Hippocampal formation (tissue), 2 donors: ENCODE measurements around the gene ANKRD63.

Source experiments
- DNase-seq, 2 donors: peaks; one replicate each; lab custom pipeline; 2025; lab: John Stamatoyannopoulos, UW

The ANKRD63 gene

DNA sequence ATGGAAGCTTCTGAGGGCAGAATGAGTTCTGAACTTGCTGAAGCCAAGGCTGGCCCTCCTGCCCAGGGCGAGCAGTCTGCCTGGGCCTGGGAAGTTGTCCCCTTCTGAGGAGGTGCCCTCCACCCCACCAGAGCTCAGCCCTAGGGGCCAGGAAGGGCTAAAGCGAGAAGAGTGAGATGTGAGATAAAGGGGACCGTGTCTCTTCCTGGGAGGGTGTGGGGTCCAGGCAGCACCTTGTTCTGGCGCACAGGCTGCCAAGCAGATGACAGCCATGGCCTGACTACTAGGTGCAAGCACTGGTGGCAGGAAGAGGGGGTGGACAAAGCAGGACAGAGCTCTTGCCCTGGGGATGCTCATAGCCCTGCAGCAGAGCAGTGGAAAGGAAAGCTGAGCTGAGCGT is 40.3 kb downstream of the ANKRD63 start:
- no peak for DNase-seq

DNA sequence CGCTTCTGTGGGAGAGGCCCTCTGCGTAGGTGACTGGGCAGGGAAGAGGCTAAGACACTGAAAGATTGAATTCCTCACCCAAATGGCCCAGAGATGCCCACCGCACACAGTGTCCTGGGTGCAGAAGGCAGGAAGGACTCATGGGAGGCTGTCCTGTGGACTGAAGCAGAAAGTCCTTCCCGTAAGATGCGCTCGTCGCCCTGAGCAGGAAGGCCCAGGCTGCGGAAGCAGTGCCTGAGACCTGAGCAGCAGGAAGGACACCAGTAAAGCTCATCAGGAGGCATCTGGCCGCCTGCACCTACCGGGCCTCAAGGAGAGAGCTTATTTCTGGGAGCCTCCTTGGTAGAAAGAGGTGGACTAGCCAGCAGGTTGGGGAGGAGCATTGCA is 40.7 kb downstream of the ANKRD63 start:
- no peak for DNase-seq

DNA sequence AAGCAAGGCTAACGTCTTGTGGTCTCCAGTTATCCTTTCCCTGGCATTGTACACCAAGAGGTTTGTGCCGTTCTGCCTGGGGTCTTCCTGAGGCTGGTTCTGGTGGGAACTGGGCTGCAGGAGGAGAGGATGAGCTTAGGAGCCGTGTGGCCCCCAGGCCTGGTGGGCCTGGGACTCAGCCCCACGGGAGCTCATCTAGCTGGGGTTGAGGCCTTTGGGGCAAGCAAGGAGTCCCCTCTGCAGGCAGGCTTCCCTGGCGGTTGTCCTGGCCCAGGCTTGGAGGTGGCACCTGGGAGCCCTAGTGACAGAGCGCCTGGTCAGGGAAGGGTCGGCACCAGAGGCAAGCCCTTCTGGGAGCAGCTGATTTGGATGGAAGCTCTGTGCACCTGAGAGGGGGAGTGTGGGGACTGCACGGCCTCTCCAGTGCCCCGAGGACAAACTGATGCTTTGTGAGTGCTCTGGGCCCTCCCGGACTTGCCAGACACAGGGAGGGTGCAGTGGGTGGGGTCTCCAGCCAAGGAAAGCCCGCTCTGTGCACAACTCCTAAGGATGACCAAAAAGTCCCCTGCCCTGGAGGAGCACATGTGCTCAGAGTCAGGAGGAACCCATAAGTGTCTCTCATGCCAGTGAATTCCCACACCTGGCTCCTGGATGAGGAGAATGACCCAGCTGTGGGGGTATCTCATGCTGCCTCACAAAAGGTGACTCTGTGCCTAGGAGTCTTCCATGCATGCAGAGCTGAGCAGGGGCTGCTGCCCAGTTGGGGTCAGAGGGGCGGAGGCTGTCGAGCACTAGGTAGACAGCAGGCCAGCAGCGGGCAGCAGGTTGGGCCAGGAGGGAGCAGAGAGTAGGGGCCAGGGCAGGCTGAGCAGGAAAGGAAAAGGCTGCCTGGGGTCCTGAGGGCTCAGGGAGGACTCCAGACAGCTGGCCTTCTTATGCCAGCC is 41.3 kb downstream of the ANKRD63 start:
- DNase-seq: no peak

DNA sequence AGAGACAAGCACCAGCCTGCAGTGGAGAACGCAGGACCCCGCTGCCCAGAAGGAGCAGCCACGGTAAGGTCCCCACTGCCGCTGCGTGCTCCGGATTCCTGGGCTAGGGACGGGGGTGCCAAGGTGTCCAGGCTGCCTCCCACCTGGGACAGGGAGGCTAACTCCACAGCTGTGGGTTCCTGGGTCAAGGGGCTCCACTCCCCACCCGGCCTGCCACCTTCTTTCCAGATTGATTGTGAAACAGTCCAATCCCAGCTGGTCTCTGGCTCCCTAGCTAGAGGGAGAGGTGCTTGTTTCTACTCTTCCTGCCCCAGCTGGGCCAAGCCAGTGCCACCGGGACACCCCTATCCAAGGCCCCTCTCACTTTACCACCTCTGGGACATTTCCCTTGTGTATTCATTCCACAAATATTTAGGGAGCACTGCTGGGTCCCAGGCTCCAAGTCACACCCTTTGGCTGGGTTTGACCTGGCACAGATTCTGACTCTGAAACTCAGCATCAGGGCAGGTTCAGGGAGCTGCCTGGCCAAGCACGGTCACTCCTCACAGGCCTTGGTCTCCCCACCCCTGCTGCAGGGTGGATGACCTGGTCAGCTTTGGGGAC is 42.1 kb downstream of the ANKRD63 start:
- no peak for DNase-seq

DNA sequence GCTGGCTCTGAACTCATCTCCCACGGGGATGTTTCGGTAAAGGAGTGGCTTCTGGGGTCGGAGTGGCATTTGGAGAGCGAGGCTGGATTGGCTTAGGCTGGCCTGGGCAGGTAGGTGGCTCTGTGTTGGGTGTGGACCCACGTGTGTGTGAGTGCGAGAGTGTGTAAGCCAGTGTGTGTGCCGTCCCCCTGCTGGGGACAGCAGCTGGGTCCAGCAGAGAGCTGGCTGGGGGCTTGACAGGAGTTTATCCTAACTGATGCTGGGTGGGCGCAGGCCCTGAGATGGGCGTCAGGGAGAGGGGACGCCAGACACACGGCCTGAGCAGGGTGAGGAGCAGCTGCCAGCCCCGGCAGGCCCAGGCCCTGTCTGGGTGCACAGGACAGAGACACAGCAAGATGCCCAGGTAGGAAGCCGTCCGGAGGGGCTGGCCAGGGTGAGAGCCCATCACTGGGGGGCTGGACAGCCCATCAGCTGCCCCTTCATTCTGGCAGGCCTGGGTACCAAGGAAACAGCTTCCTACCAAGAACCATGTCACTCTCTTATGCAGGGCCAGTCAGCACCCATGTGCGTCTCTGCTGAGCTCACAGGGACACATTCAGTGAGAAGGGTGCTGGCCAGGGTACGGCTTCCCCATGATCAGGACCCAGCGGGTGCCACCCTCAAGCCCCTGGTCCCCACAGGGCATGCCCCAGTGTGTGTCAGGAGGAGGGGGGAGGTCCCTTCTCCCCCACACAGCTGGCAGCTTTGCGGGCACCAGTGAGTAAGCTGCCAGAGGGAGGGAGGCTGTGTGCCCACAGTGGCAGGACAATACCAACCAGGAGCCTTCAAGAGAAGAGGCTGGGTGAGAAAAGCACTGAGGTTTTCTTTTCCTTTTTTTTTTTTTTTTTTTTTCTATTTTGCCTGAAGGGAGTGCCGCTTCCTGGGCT is 42.9 kb downstream of the ANKRD63 start:
- DNase-seq: no peak

DNA sequence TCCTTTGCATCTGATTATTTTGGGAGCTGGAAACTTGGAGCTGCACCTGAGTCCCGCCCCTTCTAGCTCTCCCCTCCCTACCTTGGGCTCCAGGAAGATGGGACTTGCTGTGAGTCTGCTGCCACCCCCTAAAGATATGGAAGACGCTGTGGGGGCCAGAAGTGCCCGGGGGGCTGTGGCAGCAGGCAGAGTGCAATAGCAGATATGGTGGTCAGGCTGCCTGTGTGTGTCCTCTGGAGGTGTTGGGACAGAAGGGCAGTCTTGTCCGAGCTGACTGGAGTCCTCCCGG is 43.5 kb downstream of the ANKRD63 start:
- DNase-seq: peak in 1 of 2 donors; percentile 28

DNA sequence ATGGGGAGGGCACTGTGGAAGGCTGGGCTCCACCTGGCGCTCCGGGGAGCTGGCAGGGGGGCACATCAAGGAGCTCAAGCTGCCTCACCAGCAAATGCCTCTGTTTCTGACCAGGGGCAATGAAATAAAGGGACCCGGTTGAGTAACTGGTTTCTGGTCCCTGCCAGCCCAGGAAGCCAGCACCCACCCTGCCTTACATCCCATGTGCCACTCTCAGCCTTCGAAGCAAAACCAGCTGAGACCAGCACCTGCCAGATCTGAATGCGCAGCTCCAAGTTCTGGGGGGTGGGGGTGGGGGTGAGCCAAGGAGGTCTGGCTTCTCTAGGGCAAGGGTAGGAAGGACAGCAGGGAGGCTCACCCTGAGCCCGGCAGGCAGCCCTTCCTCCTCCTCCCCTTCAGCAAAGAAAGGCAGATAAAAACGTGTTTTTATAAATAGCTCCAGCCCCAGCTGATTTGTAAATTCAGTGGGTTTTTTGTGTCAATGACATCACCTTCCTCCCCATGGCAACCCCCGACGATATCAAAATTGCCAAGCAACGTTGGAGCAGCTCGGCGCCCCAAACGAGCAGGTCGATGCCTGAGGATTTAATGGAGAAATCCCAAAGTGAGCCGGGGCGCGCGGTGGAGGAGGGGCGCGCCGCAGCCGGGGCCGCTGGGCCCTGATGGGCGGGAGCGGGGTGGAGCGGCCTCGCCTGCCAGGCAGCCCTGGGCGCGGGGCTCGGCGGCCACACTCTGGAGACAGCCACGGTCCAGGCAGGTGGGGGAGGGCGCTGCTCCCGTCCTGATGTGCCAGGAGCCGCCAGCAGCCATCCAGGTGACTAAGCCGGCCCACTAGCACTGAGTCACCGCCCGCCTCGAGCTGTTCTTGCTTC is 44.1 kb downstream of the ANKRD63 start, which contains the start of gene PAK6:
Gene PAK6, plus strand, starts transcription at position 532 of the 872 bp plus-strand sequence. CDS start 25,723 bp downstream, outside the sequence.
- no peak for DNase-seq

DNA sequence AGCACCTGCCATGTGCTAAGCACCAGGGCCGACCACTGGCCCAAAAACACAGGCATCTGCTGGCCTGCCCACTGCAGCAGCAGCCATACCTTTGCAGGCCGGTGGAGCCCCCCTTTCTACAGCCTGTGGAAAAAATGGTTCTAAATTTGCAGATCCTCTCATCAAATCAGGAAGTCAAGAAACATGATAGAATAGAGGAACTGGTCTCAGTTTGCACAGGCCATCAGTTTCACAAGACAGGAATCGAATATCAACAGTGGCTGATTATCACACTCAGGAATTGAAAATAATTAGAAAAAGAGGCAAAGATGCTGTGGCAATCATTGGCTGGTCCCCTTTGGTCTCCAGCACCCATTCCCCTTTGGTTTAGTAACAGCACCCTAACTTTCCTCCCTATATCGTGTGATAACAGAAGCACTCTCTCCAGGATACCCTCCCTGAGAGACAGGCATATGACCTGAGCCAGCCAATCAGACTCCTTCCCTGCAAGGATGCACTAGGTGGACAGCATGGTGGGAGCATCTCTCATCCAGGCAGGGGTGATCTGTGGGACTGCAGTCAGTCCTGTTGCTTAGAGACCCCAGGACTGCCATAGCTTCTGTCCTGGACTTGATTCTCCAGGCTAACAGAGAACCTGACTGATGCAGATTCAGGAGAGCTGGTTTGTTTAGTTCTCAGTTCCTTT is 47.5 kb downstream of the ANKRD63 start:
- DNase-seq: no peak

DNA sequence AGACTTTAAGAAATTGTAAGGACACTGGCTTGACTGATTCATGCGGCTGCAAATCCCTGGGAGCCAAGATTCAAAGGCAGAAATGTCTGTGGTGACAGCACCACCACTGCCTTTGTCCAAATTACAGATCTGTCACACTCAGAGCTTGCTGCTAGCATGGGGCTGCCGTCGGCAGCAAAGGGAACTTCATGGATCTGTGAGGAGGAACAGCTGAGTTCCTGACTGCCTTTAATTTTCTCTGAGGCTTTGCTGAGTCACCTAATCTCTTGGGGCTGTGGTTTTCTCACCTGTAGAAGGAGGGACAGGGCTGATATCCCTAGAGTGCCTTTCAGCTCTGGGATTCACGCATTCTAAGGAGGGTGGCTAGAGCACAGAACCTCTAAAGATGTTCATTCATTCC is 48.1 kb downstream of the ANKRD63 start:
- DNase-seq: no peak

DNA sequence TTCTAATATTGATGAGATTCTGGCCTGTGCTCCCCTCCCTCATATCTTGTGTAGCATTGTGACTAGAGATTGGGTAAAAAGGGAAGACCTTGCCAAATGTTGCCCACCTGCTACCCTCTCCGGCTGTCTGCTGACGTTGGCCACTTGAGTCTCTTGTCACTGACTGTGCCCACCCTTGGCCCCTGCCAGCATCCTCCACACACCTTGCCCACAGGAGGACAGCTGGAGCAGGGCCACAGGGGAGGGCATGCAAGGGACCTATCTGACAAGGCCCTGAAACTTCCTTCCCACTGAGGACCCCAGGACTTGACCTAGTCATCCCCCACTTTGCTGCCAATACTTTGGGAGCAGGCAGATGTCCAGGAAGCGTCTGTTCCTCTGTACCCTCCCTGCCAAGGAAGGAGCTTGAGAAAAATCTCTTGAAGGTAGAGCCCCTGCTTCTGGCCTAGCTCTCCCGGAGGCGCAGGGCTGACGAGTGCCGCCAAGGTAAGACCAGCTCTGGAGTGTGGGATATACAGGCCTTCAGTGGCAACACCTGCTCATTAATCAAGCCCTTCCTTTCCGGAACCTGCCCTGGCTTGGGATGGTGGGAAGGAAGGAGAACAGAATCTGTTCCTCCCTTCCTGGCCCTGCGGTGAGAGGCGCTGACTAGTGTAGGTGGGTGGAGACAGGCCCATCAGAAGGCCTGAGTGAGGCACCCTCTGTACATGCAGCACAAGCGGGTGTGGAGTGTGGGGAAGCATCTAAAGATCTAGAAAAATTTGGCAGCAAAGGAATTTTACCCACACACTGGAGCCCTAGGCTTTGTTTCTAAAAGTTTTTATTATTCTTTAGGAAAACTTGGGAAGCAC is 48.9 kb downstream of the ANKRD63 start:
- DNase-seq: no peak

DNA sequence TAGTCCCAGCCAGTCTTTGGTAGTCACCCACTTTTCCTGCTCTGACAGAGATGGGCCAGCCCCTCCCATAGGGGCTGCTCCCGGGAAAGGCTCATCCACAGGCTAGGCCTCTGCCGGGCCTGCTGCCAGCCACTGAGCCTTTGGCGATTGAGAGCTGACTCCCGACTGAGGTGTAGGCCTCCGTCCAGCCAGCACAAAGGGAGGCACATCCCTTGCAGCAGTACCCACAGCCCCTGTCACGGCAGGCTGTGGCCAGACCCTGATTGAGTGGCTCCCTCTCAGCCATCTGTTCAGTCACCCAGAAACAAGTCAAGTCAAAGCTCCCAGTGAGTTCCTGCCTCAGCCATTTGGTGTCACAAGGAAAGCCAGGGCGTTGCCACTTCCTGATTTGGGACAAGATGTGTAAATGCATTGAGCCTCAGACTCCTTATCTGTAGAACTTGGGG is 50.2 kb downstream of the ANKRD63 start:
- DNase-seq: no peak
